DND-41 (cell line): ENCODE measurements around the gene CDCA5.
A peak's percentile ranks its signal among the peaks of the same experiment; 100 is the strongest.

Experiments
- ATAC-seq: fragments of 200-7000 bp; cut with Tn5 transposase; 3 replicates; pipeline ENCODE4 v1.9.1; 2021; ENCODE audit warnings: low read depth; ENCODE audit not compliant: insufficient read depth
- DNase-seq: peaks from one replicate; pipeline ENCODE4 v3.0.0-alpha.2; 2020
- H2AFZ ChIP-seq: 2 replicates; pipeline ENCODE4 v1.6.0; 2012; ENCODE audit warnings: low read depth, low read length
- H3K27ac ChIP-seq: 2 replicates; pipeline ENCODE4 v1.5.1; 2012; ENCODE audit warnings: low read length, inconsistent platforms
- H3K27me3 ChIP-seq: fragments of 200-600 bp; sonication (generic); 2 replicates; pipeline ENCODE4 v1.6.0; 2012; ENCODE audit warnings: low read length, mild to moderate bottlenecking, inconsistent platforms; ENCODE audit not compliant: insufficient read depth, poor library complexity
- H3K36me3 ChIP-seq: 2 replicates; pipeline ENCODE4 v1.5.1; 2012; ENCODE audit warnings: low read length, inconsistent platforms; ENCODE audit not compliant: insufficient read depth
- H3K4me1 ChIP-seq: 2 replicates; pipeline ENCODE4 v1.5.1; 2012; ENCODE audit warnings: mild to moderate bottlenecking, low read length; ENCODE audit not compliant: insufficient read depth
- H3K4me2 ChIP-seq: 2 replicates; pipeline ENCODE4 v1.6.0; 2012; ENCODE audit warnings: mild to moderate bottlenecking, moderate library complexity, low read length, inconsistent platforms; ENCODE audit not compliant: insufficient read depth
- H3K4me3 ChIP-seq, 2 experiments: fragments of 200-600 bp in 1 of 2; shearing (Covaris generic) in 1 of 2; 2 replicates each; pipeline ENCODE4 v1.5.1; 2012 to 2016; ENCODE audit warnings: inconsistent platforms in 2 of 2, low read length in 2 of 2, mild to moderate bottlenecking in 2 of 2, low read depth in 1 of 2, moderate library complexity in 1 of 2
- H3K79me2 ChIP-seq: 2 replicates; pipeline ENCODE4 v1.6.0; 2012; ENCODE audit warnings: low read length, inconsistent platforms; ENCODE audit not compliant: insufficient read depth
- H3K9ac ChIP-seq: 2 replicates; pipeline ENCODE4 v1.6.0; 2012; ENCODE audit warnings: low read depth, mild to moderate bottlenecking, inconsistent platforms, low read length, moderate library complexity
- H3K9me3 ChIP-seq: 2 replicates; pipeline ENCODE4 v1.5.1; 2012; ENCODE audit warnings: low read length, moderate library complexity, mild to moderate bottlenecking, inconsistent platforms; ENCODE audit not compliant: insufficient read depth, severe bottlenecking
- H4K20me1 ChIP-seq: 2 replicates; pipeline ENCODE4 v1.6.0; 2012; ENCODE audit warnings: low read length; ENCODE audit not compliant: insufficient read depth
- EZH2 ChIP-seq: IDR thresholded peaks from 3 replicates; pipeline ENCODE4 v1.6.1; 2012; ENCODE audit warnings: borderline replicate concordance, low read depth, mild to moderate bottlenecking, moderate library complexity, low read length, inconsistent platforms; ENCODE audit not compliant: severe bottlenecking
- TF ChIP-seq, protein P1 (sequence below): IDR thresholded peaks from 2 replicates; pipeline ENCODE4 v1.5.1; 2012; ENCODE audit warnings: borderline replicate concordance, low read length, moderate library complexity, mild to moderate bottlenecking; ENCODE audit not compliant: poor library complexity, severe bottlenecking; ENCODE audit errors: extremely low read depth

Gene CDCA5

GRCh38 chr11:65121865-65122696 is 38.2 kb upstream of the CDCA5 start, which contains the start of the genes FAU and MRPL49:
TSS of gene FAU (minus strand) at chr11:65122134. CDS start at chr11:65121813, 321 bp downstream.
TSS of gene MRPL49 (plus strand) at chr11:65122321. CDS start at chr11:65122347, 26 bp downstream.
- no peaks in the 10 kb centered on the region for H3K9me3 ChIP-seq
- DNase-seq: peak; percentile 99
- H3K27me3 ChIP-seq: no peaks in the 10 kb centered on the region
- H3K27ac ChIP-seq: peak within 1 kb of the TSS; percentile 85
- peak within 1 kb of the TSS; percentile 91 for H2AFZ ChIP-seq
- H4K20me1 ChIP-seq: peaks cover 18% of the 10 kb centered on the region; the same call in 1 of the 2 replicates
- TF ChIP-seq EZH2: no peak
- TF ChIP-seq, protein P1, sequence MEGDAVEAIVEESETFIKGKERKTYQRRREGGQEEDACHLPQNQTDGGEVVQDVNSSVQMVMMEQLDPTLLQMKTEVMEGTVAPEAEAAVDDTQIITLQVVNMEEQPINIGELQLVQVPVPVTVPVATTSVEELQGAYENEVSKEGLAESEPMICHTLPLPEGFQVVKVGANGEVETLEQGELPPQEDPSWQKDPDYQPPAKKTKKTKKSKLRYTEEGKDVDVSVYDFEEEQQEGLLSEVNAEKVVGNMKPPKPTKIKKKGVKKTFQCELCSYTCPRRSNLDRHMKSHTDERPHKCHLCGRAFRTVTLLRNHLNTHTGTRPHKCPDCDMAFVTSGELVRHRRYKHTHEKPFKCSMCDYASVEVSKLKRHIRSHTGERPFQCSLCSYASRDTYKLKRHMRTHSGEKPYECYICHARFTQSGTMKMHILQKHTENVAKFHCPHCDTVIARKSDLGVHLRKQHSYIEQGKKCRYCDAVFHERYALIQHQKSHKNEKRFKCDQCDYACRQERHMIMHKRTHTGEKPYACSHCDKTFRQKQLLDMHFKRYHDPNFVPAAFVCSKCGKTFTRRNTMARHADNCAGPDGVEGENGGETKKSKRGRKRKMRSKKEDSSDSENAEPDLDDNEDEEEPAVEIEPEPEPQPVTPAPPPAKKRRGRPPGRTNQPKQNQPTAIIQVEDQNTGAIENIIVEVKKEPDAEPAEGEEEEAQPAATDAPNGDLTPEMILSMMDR: no peak
- H3K4me1 ChIP-seq: peaks cover 42% of the 10 kb centered on the region
- peaks cover 68% of the 10 kb centered on the region for H3K36me3 ChIP-seq
- peak within 1 kb of the TSS; percentile 86 for H3K9ac ChIP-seq
- peak within 1 kb of the TSS; percentile 90 for H3K4me2 ChIP-seq
- H3K4me3 ChIP-seq: peak within 1 kb of the TSS; percentile 90 to 92
- peaks cover 53% of the 10 kb centered on the region for H3K79me2 ChIP-seq
- ATAC-seq: peak; percentile 82

- H3K27ac ChIP-seq: peak overlapping the region; percentile 80
- H3K4me3 ChIP-seq: peak overlapping the region; percentile 90 to 92
- peaks cover 59% of the 10 kb centered on the region for H3K79me2 ChIP-seq
- H2AFZ ChIP-seq: peak overlapping the region; percentile 91
- no peaks in the 10 kb centered on the region for H3K9me3 ChIP-seq
- H3K9ac ChIP-seq: peak overlapping the region; percentile 86
- H3K4me1 ChIP-seq: peaks cover 48% of the 10 kb centered on the region
- H4K20me1 ChIP-seq: peaks cover 18% of the 10 kb centered on the region; the same call in 1 of the 2 replicates
- no peaks in the 10 kb centered on the region for H3K27me3 ChIP-seq
- no peak for ATAC-seq
- DNase-seq: no peak
- TF ChIP-seq EZH2: no peak
- TF ChIP-seq, protein P1: no peak
- H3K4me2 ChIP-seq: peak overlapping the region; percentile 90
- H3K36me3 ChIP-seq: peaks cover 65% of the 10 kb centered on the region
Observed at GRCh38 chr11:65121447-65121864, 37.6 kb upstream of the CDCA5 start.

DNA sequence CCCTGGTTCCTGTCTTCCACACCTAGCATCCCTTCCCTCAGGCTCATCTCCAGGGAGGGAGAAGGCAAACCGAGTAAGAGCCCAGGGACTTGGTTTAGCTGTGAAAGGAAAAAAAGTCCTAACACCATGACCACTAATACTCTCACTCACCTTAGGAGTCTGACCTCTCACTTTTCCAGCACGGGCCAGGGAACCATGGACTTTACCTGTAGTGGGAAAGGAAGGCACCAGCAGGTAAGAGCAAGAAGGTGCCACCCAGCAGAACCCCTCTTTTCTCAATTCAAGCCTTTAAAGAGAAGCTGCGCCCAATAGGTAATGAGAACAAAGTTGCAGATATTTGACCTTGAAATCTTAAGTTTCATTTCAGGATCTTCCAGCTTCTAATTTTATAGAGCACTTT is 37.0 kb upstream of the CDCA5 start:
- no peak for DNase-seq
- H3K4me1 ChIP-seq: peaks cover 54% of the 10 kb centered on the region
- H3K36me3 ChIP-seq: peaks cover 65% of the 10 kb centered on the region
- no peak for ATAC-seq
- TF ChIP-seq, protein P1: no peak
- TF ChIP-seq EZH2: no peak
- peak overlapping the region; percentile 90 for H3K4me2 ChIP-seq
- H3K9ac ChIP-seq: peak overlapping the region; percentile 86
- H3K27ac ChIP-seq: peak overlapping the region; percentile 80
- H3K9me3 ChIP-seq: no peaks in the 10 kb centered on the region
- no peaks in the 10 kb centered on the region for H3K27me3 ChIP-seq
- H3K79me2 ChIP-seq: peaks cover 65% of the 10 kb centered on the region
- H3K4me3 ChIP-seq: peak overlapping the region; percentile 90 to 92; a peak in 3 of 4 replicates
- H4K20me1 ChIP-seq: peaks cover 23% of the 10 kb centered on the region; the same call in 1 of the 2 replicates
- H2AFZ ChIP-seq: no peak overlapping the region
